NCI-H748 (cell line): ENCODE data around the gene UBA52.
A peak's percentile ranks its signal among the peaks of the same experiment; 100 is the strongest.
"Not testable (repeated sequence)": the region's sequence is repeated elsewhere in the genome, so short reads cannot be mapped to it uniquely, and the experiment has no call there.

ENCODE experiments used
- DNase-seq: peaks from one replicate; lab custom pipeline; 2025; ENCODE audit not compliant: unreplicated experiment; lab: John Stamatoyannopoulos, UW

Gene UBA52

GRCh38 chr19:18591735-18592385 lies 20.2 kb downstream of the UBA52 start:
- DNase-seq, result no peak

DNA sequence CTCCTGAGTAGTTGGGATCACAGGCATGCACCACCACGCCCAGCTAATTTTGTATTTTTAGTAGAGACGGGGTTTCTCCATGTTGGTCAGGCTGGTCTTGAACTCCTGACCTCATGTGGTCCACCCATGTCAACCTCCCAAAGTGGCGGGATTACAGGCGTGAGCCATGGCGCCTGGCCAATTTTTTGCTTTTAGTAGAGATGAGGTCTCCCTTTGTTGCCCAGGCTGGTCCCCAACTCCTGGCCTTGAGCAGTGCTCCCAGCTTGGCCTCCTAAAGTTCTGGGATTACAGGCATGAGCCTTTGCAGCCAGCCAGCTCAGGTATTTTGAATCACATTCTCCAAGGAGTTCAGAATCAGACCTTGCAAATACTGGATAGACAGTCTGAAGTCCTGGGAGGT lies 21.1 kb downstream of the UBA52 start:
- not testable (repeated sequence) for DNase-seq

DNA sequence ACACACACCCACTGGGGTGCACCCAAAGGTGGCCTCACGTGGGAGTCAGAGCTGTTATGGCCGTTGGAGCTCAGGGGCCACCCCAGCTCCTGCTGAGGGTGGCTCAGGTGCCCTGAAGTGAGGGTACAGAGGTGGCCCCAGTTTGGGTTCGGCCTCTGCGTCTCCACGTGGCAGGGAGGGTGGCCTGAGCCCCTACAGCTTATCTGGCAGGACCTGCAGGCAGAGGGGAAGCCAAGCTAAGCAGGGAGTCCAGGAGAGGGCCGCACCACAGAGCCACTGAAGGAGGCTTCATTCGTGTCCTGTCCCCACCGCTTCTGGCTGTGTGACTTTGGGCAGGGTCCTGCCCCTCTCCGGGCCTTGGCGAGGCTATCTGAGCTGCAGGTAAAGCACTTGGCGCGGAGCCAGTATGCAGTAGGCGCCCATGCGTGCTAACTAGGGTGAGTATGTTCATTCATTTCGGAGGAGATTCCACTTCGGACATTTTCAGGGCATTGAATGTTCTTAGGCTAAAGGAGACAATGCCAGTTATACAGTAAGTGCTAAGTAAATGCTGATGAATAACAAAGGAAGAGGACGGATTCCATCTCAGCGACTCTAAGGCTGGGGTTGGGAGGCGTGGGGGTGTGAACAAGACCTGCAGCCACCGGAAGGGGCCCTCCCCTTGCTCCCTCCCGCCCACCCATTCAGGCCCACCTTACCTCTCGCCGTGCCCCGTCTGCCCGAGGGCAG lies 21.9 kb downstream of the UBA52 start:
- no peak for DNase-seq

DNA sequence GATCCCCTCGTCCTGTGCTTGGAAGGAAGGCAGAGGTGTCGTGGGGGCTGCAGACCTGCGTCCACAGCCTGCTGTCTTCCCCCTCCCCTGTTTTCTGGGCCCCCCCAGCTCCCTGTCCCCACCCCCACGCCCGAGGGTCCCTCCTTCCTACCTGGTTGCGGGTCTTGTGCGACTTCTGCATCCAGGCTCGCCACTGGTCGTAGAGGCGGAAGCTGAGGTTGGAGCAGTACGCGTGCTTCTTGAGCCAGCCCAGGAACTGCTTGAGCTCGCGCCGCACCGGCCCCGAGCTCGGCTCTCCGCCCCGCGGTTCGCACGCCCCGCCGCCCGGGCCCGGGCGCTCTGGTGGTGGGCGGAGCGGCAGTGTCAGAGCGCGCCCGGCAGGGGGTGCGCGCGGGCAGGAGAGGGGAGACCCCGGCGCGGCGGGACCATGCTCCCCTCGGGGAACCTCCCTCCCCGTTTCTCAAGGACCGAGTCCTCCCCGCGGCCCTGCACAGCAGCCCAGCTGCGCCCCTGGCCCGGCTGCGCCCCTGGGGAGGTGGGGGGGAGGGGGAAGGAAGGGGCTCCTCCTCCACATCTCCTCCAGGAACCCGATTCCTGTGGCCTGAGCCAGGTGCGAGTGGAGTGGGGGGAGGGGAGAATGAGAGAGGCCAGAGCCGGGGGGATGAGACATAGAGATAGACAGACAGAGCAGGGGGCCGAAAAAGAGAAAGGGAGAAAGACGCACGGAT lies 22.6 kb downstream of the UBA52 start:
- peak; percentile 77 for DNase-seq

DNA sequence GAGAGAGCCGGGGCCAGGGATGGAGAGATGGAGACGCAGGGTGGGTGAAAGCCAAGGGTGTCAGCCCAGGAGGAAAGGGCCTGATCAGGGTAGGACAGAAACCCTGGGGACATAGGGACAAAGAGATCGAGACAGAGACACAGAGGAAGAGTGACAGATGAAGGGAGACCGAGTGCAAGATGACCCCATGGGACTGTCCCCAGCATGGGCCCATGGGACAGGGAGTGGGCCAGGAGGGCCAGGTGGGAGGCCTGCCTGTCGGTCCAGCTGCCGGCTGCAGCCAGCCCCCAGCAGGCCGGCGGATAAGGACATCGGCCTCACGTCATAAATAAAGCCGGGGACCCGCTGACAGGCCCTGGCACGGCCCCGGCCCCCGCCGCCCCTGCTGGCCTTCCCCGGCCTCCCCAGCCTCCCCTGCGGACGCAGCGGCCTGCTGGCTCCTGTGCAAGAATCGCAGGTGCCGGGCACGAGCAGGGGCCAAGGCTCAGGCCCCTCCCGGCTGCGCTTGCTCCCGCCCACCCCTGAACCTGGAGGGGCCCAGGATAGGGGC lies 23.2 kb downstream of the UBA52 start:
- DNase-seq, result no peak

- no peak for DNase-seq
These were observed 23.8 kb downstream of the UBA52 start for GRCh38 chr19:18595475-18595874.

DNA sequence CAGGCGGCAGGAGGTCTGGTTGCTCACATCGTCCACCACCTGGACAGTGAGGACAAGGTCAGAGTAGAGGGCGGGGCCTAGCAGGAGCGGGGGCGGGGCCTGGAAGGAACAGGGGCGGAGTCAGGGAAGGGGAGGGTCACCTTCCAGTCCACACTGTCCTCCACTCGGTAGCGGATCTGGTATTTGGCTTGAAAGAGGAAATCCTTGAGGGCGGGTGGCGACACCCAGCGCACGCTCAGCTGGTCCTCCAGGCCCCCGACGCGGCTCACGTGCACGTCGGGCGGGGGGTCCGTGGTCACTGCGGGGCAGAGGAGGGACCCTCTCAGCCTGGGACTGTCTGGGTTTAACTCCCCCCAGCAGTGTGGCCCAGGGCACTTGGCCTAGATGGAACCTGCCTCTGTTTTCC lies 25.1 kb downstream of the UBA52 start:
- DNase-seq, result peak; percentile 57

DNA sequence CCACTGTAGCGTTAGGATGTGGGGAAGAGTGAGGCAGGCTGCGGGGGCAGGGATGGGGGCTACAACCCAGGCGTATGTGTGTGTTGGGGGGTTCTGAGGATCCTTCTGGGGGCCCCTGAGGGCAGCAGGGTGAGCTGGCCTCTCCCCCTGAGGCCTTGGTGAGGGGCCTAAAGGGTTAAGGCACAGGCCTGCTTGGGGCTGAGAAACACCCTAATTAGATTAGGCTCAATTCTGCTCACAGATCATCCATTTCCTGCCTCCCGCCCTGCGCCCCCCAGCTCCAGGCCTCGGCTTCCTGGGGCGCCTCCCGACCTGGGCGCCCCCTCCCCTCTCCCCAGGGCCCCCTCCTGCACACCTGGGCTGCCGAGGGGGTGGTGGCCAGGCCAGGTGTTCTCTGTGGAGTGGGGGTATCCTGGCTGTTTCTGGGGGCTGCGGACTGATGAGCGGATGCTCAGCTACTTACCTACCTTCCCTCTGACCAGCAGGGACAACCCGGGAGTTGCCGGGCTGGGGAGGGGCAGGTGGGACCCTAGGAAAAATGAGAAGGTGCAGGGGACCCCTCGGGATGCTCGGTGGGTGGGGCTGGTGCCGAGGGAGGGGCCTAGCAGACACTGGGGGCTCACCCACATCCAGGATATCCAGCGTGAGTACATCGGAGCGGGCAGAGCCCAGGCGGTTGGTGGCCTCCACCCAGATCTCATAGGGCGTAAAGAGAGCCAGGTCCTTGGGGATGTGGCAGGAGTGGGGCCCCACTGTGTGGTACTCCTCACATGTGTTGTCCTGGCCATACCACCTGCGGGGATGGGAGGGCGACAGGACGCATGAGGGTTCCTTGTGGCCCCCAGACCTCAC lies 26.4 kb downstream of the UBA52 start:
- DNase-seq, result no peak

GRCh38 chr19:18599485-18599884 lies 27.8 kb downstream of the UBA52 start:
- no peak for DNase-seq

DNA sequence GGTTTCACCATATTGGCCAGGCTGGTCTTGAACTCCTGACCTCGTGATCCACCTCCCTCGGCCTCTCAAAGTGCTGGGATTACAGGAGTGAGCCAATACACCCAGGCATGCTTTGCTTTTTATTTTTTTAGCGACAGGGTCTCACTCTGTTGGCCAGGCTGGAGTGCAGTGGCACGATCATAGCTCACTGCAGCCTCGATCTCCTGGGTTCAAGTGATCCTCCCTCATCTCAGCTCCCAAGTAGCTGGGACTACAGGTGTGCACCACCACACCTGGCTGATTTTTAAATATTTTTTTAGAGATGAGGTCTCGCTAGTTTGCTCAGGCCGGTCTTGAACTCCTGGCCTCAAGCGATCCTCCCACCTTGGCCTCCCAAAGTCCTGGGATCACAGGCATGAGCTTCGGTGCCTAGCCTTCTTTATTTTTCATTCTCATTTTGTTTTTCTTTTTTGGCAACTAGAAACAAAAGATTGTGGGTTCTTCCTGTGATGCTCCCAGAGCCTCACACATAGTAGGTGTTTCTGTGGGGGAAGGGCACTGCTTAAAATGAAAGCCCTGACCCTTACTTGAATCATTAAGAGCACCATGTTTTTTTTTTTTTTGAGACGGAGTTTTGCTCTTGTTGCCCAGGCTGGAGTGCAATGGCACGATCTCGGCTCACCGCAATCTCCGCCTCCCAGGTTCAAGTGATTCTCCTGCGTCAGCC lies 29.2 kb downstream of the UBA52 start:
- not testable (repeated sequence) for DNase-seq

- no peak for DNase-seq
These were observed 30.2 kb downstream of the UBA52 start for GRCh38 chr19:18601875-18602274.

DNA sequence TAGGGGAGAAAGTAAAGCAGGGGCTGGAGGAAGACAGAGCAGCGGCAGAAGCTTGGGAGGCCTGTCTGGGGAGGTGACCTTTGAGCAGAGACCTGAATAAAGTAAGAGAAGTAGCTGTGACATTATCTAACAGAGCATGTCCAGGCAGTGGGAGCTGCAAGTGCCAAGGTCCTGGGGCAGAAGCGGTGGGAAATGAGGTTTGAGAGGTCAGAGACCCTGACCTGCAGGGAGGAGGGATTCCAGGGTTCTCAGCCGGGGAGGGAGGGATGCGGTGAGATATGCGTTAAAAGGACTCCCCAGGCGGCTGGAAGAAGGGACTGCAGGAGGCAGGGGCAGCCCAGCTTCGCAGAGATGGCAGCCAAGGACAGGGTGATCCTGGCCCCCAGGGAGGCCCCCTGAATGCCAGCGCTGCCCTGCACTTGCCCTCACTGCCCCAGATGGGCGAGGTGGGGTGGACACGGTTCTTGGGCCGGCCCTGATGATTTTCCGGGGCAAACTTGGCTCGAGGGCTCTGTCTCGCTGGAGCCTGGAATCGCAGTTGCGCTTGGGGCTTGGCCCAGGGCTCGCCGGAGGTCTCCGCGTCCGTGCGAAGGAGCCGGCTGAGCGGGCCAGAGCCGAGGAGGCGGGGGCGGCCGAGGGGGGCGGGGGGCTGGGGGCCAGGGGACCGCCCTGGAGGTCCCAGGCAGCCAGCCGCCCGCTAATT lies 31.7 kb downstream of the UBA52 start:
- DNase-seq, result no peak

DNA sequence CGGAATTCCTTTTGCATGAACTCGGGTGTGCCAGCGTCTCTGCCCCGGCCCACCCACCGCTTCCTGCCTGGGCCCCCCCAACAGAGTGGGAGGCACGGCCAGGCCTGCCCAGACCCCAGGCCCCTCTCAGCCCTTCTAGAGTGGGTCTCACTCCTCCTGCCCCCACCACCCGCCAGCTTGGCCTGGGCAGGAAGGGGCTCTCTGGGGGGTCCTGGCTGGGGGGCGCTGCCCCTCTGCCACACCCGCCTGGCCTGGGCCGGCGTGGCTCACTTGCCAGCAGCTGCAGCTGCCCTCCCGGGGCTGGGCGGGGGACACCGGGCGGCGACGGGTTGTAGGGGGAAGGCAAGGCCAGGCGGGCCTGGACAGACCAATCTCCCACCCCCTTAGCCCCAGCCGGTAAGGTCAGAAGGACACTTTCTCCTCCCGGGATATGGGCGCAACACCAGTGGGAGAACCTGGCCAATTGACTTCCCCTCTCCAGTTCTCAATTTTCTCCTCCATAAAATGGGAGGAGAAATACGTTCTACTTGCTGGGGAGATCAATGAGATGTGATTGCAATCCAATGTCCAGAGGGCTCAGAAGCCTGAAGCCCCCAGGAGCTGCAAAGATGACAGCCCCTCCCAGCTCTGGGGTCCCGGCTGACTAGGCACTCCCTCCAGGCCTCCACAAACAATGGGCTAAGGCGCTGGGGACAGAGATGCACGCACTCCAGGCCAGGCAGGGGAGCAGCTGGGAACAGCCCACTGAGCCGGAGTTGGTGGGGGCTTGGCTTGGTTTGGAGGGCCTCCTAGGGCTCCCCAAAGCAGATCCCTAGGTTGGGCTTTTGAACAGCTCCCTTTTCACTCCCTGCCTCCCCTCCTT lies 32.5 kb downstream of the UBA52 start:
- DNase-seq, result no peak

GRCh38 chr19:18604820-18605159 lies 33.1 kb downstream of the UBA52 start:
- DNase-seq, result no peak

DNA sequence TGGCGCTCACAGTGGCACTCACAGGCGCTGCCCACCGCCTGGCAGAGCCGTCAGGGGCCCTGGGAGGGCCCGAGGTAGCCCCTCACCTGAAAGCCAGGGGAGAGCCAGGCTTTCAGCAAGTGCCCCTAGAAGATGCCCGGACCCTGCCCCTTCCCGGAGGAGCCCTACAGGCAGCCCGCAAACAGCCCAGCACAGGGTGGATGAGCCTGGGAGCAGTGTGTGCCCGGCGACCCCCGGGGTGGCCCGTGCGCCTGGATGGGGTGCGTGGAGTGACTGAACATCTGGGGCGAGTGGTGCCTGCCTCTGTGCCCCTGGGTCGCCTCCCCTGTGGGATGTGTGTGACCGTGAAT lies 33.5 kb downstream of the UBA52 start:
- no peak for DNase-seq

GRCh38 chr19:18605546-18606280 lies 34.1 kb downstream of the UBA52 start:
- DNase-seq, result no peak

GRCh38 chr19:18606281-18607225 lies 34.9 kb downstream of the UBA52 start, which contains the start of gene CRLF1:
Gene CRLF1, minus strand, starts transcription at chr19:18606799. Its CDS starts 143 bp downstream, at chr19:18606656.
- no peak for DNase-seq
